Measurements from ENCODE around the gene MED27. TPM values are rescaled to one million over a fixed set of nuclear protein-coding genes. Genes with fewer than 3 reads are reported as not detected.

MED27 gene
- total and polyA plus RNA-seq, 2 donors (not counting 1 experiment from before 2014, with no cell fraction given): 13.4 to 44.7 TPM

DNA sequence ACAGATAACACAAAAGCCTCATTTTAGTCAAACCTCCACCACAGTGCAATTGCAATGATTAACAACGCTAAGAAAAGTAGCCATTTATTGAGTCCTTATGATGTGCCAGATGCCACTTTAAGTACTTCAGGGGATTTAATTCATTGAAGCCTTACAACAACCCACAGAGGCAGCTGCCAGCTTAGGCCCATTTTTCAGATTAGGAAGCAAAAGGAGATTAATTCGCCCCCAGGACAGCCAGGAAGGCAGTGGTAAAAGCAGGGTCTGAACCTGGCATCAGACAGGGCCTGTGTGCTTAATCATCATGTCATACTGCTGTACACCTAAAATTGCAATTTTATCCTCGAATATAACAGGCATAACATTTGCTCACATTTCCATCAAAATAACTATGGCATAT, 23.9 kb downstream of the MED27 start:
- no peak for DNase-seq (ENCODE audit: low read depth in 2 of 2)
- no peaks in the 10 kb centered on the region for H3K27me3 ChIP-seq (ENCODE audit: control insufficient read depth, insufficient read depth, low read length)
- no peaks in the 10 kb centered on the region for H3K4me1 ChIP-seq (ENCODE audit: control insufficient read depth, extremely low read depth, insufficient read depth, low read length)
- H3K4me3 ChIP-seq (replicated peaks in 1 of 4; ENCODE audit: control extremely low read depth in 1 of 4, insufficient read depth in 1 of 4, low read depth in 3 of 4, low read length in 4 of 4): no peak overlapping the region
- H3K4me2 ChIP-seq (ENCODE audit: extremely low read depth, insufficient read depth, low read length): no peak overlapping the region
- H3K9me3 ChIP-seq (ENCODE audit: control insufficient read depth, insufficient read depth, low read depth, low read length): no peaks in the 10 kb centered on the region
- H2AFZ ChIP-seq (ENCODE audit: low read length): no peak overlapping the region
- no peaks in the 10 kb centered on the region for H3K36me3 ChIP-seq (ENCODE audit: control insufficient read depth, insufficient read depth, low read length)
- no peak overlapping the region for H3K9ac ChIP-seq (ENCODE audit: insufficient read depth, low read length)
- H3K27ac ChIP-seq (ENCODE audit: insufficient read depth, low read length): no peak overlapping the region
- H4K20me1 ChIP-seq (ENCODE audit: control insufficient read depth, extremely low read depth, insufficient read depth, low read length): no peaks in the 10 kb centered on the region
- peaks cover 7% of the 10 kb centered on the region for H3K79me2 ChIP-seq (ENCODE audit: control insufficient read depth, insufficient read depth, low read length)
- TF ChIP-seq, protein P1, sequence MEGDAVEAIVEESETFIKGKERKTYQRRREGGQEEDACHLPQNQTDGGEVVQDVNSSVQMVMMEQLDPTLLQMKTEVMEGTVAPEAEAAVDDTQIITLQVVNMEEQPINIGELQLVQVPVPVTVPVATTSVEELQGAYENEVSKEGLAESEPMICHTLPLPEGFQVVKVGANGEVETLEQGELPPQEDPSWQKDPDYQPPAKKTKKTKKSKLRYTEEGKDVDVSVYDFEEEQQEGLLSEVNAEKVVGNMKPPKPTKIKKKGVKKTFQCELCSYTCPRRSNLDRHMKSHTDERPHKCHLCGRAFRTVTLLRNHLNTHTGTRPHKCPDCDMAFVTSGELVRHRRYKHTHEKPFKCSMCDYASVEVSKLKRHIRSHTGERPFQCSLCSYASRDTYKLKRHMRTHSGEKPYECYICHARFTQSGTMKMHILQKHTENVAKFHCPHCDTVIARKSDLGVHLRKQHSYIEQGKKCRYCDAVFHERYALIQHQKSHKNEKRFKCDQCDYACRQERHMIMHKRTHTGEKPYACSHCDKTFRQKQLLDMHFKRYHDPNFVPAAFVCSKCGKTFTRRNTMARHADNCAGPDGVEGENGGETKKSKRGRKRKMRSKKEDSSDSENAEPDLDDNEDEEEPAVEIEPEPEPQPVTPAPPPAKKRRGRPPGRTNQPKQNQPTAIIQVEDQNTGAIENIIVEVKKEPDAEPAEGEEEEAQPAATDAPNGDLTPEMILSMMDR (conservative IDR thresholded peaks at IDR 0.05 in 1 of 2, IDR thresholded peaks at IDR 0.05 in 1 of 2; ENCODE audit: low read depth in 1 of 2, low read length in 2 of 2): no peak
- TF ChIP-seq EZH2 (IDR thresholded peaks at IDR 0.05; ENCODE audit: low read length, missing control alignments): no peak

DNA sequence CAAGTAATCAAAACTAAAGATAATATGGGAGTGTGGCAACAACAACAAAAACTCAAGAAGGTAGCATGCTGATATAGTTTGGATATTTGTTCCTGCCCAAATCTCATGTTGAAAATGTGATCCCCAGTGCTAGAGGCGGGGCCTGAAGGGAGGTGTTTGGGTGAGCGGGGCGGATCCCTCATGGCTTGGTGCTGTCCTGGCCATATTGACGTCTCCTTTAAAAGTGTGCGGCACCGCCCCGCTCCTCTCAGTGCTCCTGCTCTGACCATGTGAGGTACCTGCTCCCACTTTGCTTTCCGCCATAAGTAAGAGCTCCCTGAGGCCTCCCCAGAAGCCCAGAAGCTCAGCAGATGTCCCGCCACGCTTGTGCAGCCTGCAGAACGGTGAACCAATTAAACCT, 25.6 kb downstream of the MED27 start:
- no peak overlapping the region for H3K4me2 ChIP-seq (ENCODE audit: extremely low read depth, insufficient read depth, low read length)
- TF ChIP-seq, protein P1 (conservative IDR thresholded peaks at IDR 0.05 in 1 of 2, IDR thresholded peaks at IDR 0.05 in 1 of 2; ENCODE audit: low read depth in 1 of 2, low read length in 2 of 2): no peak
- no peak for TF ChIP-seq EZH2 (IDR thresholded peaks at IDR 0.05; ENCODE audit: low read length, missing control alignments)
- no peaks in the 10 kb centered on the region for H3K9me3 ChIP-seq (ENCODE audit: control insufficient read depth, insufficient read depth, low read depth, low read length)
- H4K20me1 ChIP-seq (ENCODE audit: control insufficient read depth, extremely low read depth, insufficient read depth, low read length): no peaks in the 10 kb centered on the region
- peaks cover 14% of the 10 kb centered on the region for H3K79me2 ChIP-seq (ENCODE audit: control insufficient read depth, insufficient read depth, low read length)
- H2AFZ ChIP-seq (ENCODE audit: low read length): no peak overlapping the region
- H3K27ac ChIP-seq (ENCODE audit: insufficient read depth, low read length): no peak overlapping the region
- H3K4me3 ChIP-seq (replicated peaks in 1 of 4; ENCODE audit: control extremely low read depth in 1 of 4, insufficient read depth in 1 of 4, low read depth in 3 of 4, low read length in 4 of 4): no peak overlapping the region
- no peak for DNase-seq (ENCODE audit: low read depth in 2 of 2)
- no peaks in the 10 kb centered on the region for H3K27me3 ChIP-seq (ENCODE audit: control insufficient read depth, insufficient read depth, low read length)
- no peak overlapping the region for H3K9ac ChIP-seq (ENCODE audit: insufficient read depth, low read length)
- no peaks in the 10 kb centered on the region for H3K36me3 ChIP-seq (ENCODE audit: control insufficient read depth, insufficient read depth, low read length)
- H3K4me1 ChIP-seq (ENCODE audit: control insufficient read depth, extremely low read depth, insufficient read depth, low read length): no peaks in the 10 kb centered on the region

DNA sequence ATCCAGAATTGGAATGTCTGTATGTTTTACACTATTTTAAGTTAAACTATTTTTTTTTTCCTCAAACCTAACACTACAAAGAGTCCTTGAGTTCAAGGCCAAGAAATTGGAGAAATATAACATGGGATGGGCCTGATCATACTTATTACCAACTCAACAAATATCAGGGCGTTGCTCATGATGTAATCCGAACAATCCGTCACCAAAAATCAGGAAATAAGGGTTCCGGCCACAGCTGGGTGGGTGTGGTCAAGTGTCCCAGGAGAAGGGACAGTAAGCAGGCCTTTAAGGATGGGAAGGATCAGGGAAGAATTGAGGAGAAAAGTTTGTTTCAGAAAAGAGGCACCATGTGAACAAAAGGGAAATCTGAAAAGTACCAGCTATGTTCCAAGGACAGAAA, 29.8 kb downstream of the MED27 start:
- no peaks in the 10 kb centered on the region for H3K27me3 ChIP-seq (ENCODE audit: control insufficient read depth, insufficient read depth, low read length)
- no peak overlapping the region for H2AFZ ChIP-seq (ENCODE audit: low read length)
- no peak for DNase-seq (ENCODE audit: low read depth in 2 of 2)

More for the DNA sequence above, 29.8 kb downstream of the MED27 start:
- no peak overlapping the region for H3K27ac ChIP-seq (ENCODE audit: insufficient read depth, low read length)
- no peaks in the 10 kb centered on the region for H3K36me3 ChIP-seq (ENCODE audit: control insufficient read depth, insufficient read depth, low read length)
- H3K9me3 ChIP-seq (ENCODE audit: control insufficient read depth, insufficient read depth, low read depth, low read length): no peaks in the 10 kb centered on the region
- no peaks in the 10 kb centered on the region for H4K20me1 ChIP-seq (ENCODE audit: control insufficient read depth, extremely low read depth, insufficient read depth, low read length)
- no peak overlapping the region for H3K4me2 ChIP-seq (ENCODE audit: extremely low read depth, insufficient read depth, low read length)
- H3K9ac ChIP-seq (ENCODE audit: insufficient read depth, low read length): no peak overlapping the region
- TF ChIP-seq EZH2 (IDR thresholded peaks at IDR 0.05; ENCODE audit: low read length, missing control alignments): no peak
- TF ChIP-seq, protein P1 (conservative IDR thresholded peaks at IDR 0.05 in 1 of 2, IDR thresholded peaks at IDR 0.05 in 1 of 2; ENCODE audit: low read depth in 1 of 2, low read length in 2 of 2): no peak
- no peak overlapping the region for H3K4me3 ChIP-seq (replicated peaks in 1 of 4; ENCODE audit: control extremely low read depth in 1 of 4, insufficient read depth in 1 of 4, low read depth in 3 of 4, low read length in 4 of 4)
- peaks cover 26% of the 10 kb centered on the region for H3K79me2 ChIP-seq (ENCODE audit: control insufficient read depth, insufficient read depth, low read length)
- H3K4me1 ChIP-seq (ENCODE audit: control insufficient read depth, extremely low read depth, insufficient read depth, low read length): peaks cover 15% of the 10 kb centered on the region
